CD4-positive, alpha-beta T cell (primary cell): Measurements from ENCODE around the gene ARHGEF3. TPM values are rescaled to one million over a fixed set of nuclear protein-coding genes. Genes with fewer than 3 reads are reported as not detected.

ENCODE experiments used
- ATAC-seq: fragments of 200-7000 bp; cut with Tn5 transposase; one replicate; pipeline ENCODE4 v1.10.0; 2022; ENCODE audit warnings: mild to moderate bottlenecking; ENCODE audit not compliant: poor library complexity
- CTCF ChIA-PET: fragments of 350-600 bp; sonication (Branson Sonifier 250); formaldehyde crosslinking; loops from one replicate; lab custom pipeline; 2021; ENCODE audit warnings: antibody characterized with exemption, inconsistent platforms; lab: Charles Lee
- POLR2A ChIA-PET: fragments of 350-600 bp; sonication (Branson Sonifier 250); formaldehyde crosslinking; loops from one replicate; lab custom pipeline; 2021; ENCODE audit warnings: antibody characterized with exemption, inconsistent platforms; lab: Charles Lee
- DNase-seq, 14 experiments: peaks; one replicate each; pipeline ENCODE4 v3.0.0-alpha.2; 2013 to 2020; ENCODE audit warnings: mixed read lengths in 2 of 14
- H3K27ac ChIP-seq, 2 donors: one replicate each; pipeline versions ENCODE4 v1.5.1 to v1.7.0; 2013; ENCODE audit warnings: low read length in 2 of 2, low read depth in 1 of 2, mild to moderate bottlenecking in 1 of 2
- H3K27me3 ChIP-seq, 2 experiments: 1 replicate in 1 of 2; 2 replicates in 1 of 2; pipeline versions ENCODE4 v1.6.1 to v1.7.0; 2013; ENCODE audit warnings: low read length in 2 of 2, control low read depth in 1 of 2, mild to moderate bottlenecking in 1 of 2, moderate library complexity in 1 of 2; ENCODE audit not compliant: insufficient read depth in 2 of 2, control insufficient read depth in 1 of 2
- H3K36me3 ChIP-seq: one replicate; pipeline ENCODE4 v1.6.1; 2013; ENCODE audit warnings: low read length, control low read depth; ENCODE audit not compliant: insufficient read depth
- H3K4me1 ChIP-seq: one replicate; pipeline ENCODE4 v1.6.1; 2013; ENCODE audit warnings: low read length, control low read depth; ENCODE audit not compliant: insufficient read depth
- H3K4me3 ChIP-seq: one replicate; pipeline ENCODE4 v1.5.1; 2013; ENCODE audit warnings: mild to moderate bottlenecking, low read length, moderate library complexity
- H3K9me3 ChIP-seq, 2 experiments: 1 replicate in 1 of 2; 2 replicates in 1 of 2; pipeline versions ENCODE4 v1.6.1 to v1.7.0; 2013; ENCODE audit warnings: low read length in 2 of 2, mild to moderate bottlenecking in 2 of 2, control low read depth in 1 of 2, moderate library complexity in 1 of 2; ENCODE audit not compliant: control insufficient read depth in 1 of 2, insufficient read depth in 1 of 2
- H3K27ac Mint-ChIP-seq: one replicate; pipeline ENCODE4 v1.8.0; 2020; ENCODE audit warnings: mixed read lengths
- H3K27me3 Mint-ChIP-seq: one replicate; pipeline ENCODE4 v1.8.0; 2021; ENCODE audit warnings: mixed read lengths
- H3K36me3 Mint-ChIP-seq: one replicate; pipeline ENCODE4 v1.8.0; 2021; ENCODE audit warnings: low read depth, mixed read lengths
- H3K4me1 Mint-ChIP-seq: one replicate; pipeline ENCODE4 v1.8.0; 2021; ENCODE audit warnings: low read depth, mixed read lengths
- H3K4me3 Mint-ChIP-seq: one replicate; pipeline ENCODE4 v1.8.0; 2020; ENCODE audit warnings: mild to moderate bottlenecking, mixed read lengths
- H3K9me3 Mint-ChIP-seq: one replicate; pipeline ENCODE4 v1.8.0; 2020; ENCODE audit warnings: mixed read lengths
- CTCF ChIP-seq: fragments of 200-600 bp; IDR thresholded peaks from one replicate; pipeline ENCODE4 v1.8.0; 2022; ENCODE audit warnings: antibody characterized with exemption, mild to moderate bottlenecking
- intact Hi-C, 2 experiments: fragments of 100-400 bp; cut with DNase I in 1 of 2; cut with micrococcal nuclease in 1 of 2; formaldehyde crosslinking; loops; one replicate each; pipeline versions ENCODE4 v1.15.1 to v1.9.0; 2023 to 2025; cut with DNase I, micrococcal nuclease
- total RNA-seq, 174 experiments: library from RNA in 2 of 174; stranded (reverse) in 2 of 174; gene quantifications; one replicate each; pipeline ENCODE4 v1.2.3 and lab custom pipeline; 2021 to 2026

Gene ARHGEF3
- total RNA-seq, 2 experiments from 2014 or later: 46.4 to 46.6 TPM

GRCh38 chr3:56837196-56837955, 35.6 kb upstream of the ARHGEF3 start:
- TF ChIP-seq CTCF: no peak
- Mint-ChIP-seq H3K27ac (no peak overlapping the region), H3K4me1 (peaks cover 47% of the 10 kb centered on the region), H3K9me3 (no peaks in the 10 kb centered on the region), H3K36me3 (peaks cover 46% of the 10 kb centered on the region), H3K4me3 (no peak overlapping the region), H3K27me3 (no peaks in the 10 kb centered on the region)
- no peaks in the 10 kb centered on the region for H3K27me3 ChIP-seq
- H3K9me3 ChIP-seq: no peaks in the 10 kb centered on the region
- ATAC-seq (no peak), DNase-seq (no peak)
- H3K27ac ChIP-seq: no peak overlapping the region
- H3K4me3 ChIP-seq: no peak overlapping the region
- H3K36me3 ChIP-seq: peaks cover 3% of the 10 kb centered on the region
- POLR2A ChIA-PET: interaction anchor here (0.6 to 1.3 kb wide), 4 partner anchors 11 to 79 kb away, joined by 3 to 5 read pairs (median 3); partner anchors contain the start of gene ARHGEF3
- intact Hi-C loops: no loop called here
- peaks cover 4% of the 10 kb centered on the region for H3K4me1 ChIP-seq
- CTCF ChIA-PET: interaction anchor here (0.5 to 0.8 kb wide), 3 partner anchors 89 to 158 kb away, joined by 3 to 4 read pairs (median 3); no protein-coding TSS in a partner anchor

- intact Hi-C loops: no loop called here
- no peaks in the 10 kb centered on the region for H3K9me3 Mint-ChIP-seq
- Histone ChIP-seq H3K9me3 (no peaks in the 10 kb centered on the region), H3K27ac (no peak overlapping the region), H3K27me3 (no peaks in the 10 kb centered on the region), H3K4me3 (no peak overlapping the region), H3K36me3 (peaks cover 3% of the 10 kb centered on the region), H3K4me1 (peaks cover 4% of the 10 kb centered on the region)
- TF ChIP-seq CTCF: no peak
- no peak overlapping the region for H3K27ac Mint-ChIP-seq
- ATAC-seq (no peak), DNase-seq (no peak)
- peaks cover 42% of the 10 kb centered on the region for H3K36me3 Mint-ChIP-seq
- no peak overlapping the region for H3K4me3 Mint-ChIP-seq
- ChIA-PET POLR2A (interaction anchor here (1.3 to 1.5 kb wide), 2 partner anchors 23 to 35 kb away, joined by 4 to 5 read pairs; partner anchors contain the start of gene ARHGEF3), CTCF (interaction anchor here (0.5 to 0.8 kb wide), 2 partner anchors 88 to 159 kb away, joined by 3 to 4 read pairs; no protein-coding TSS in a partner anchor)
- H3K4me1 Mint-ChIP-seq: peaks cover 46% of the 10 kb centered on the region
- no peaks in the 10 kb centered on the region for H3K27me3 Mint-ChIP-seq
Measured at GRCh38 chr3:56836276-56837163, 34.8 kb upstream of the ARHGEF3 start.

- CTCF ChIA-PET: no interaction called here
- H3K27me3 ChIP-seq: no peaks in the 10 kb centered on the region
- DNase-seq: no peak
- no peak overlapping the region for H3K4me3 Mint-ChIP-seq
- H3K27ac Mint-ChIP-seq: no peak overlapping the region
- intact Hi-C loops: no loop called here
- H3K9me3 Mint-ChIP-seq: no peaks in the 10 kb centered on the region
- H3K27me3 Mint-ChIP-seq: no peaks in the 10 kb centered on the region
- H3K4me1 ChIP-seq: peaks cover 4% of the 10 kb centered on the region
- no peak for ATAC-seq
- no peaks in the 10 kb centered on the region for H3K9me3 ChIP-seq
- H3K36me3 ChIP-seq: peaks cover 3% of the 10 kb centered on the region
- no peak overlapping the region for H3K4me3 ChIP-seq
- H3K4me1 Mint-ChIP-seq: peaks cover 46% of the 10 kb centered on the region
- H3K27ac ChIP-seq: no peak overlapping the region
- POLR2A ChIA-PET: interaction anchor here (0.6 to 1.5 kb wide), 2 partner anchors 22 to 130 kb away, joined by 3 to 4 read pairs; no protein-coding TSS in a partner anchor
- peaks cover 36% of the 10 kb centered on the region for H3K36me3 Mint-ChIP-seq
- no peak for TF ChIP-seq CTCF
Measured at GRCh38 chr3:56835650-56836227, 34.0 kb upstream of the ARHGEF3 start.
